ENCODE results near the gene PSMA1. TPM values are rescaled to one million over a fixed set of nuclear protein-coding genes. Genes with fewer than 3 reads are reported as not detected.

The PSMA1 gene
- polyA plus RNA-seq, 2 of the 4 experiments (the other 2 are of a cell fraction) = 299 to 370 TPM

- no peak for TF ChIP-seq HMGXB4 (CRISPR knock-in tag; IDR thresholded peaks at IDR 0.05; ENCODE audit: borderline replicate concordance)
- TF ChIP-seq RFX5 (IDR thresholded peaks at IDR 0.05) = no peak
- TF ChIP-seq REST (IDR thresholded peaks at IDR 0.05) = no peak
- TF ChIP-seq EHMT2 (IDR thresholded peaks at IDR 0.05; ENCODE audit: low read depth) = no peak
- TF ChIP-seq ELK1 (IDR thresholded peaks at IDR 0.05; ENCODE audit: low read depth, low read length) = no peak
- no peak for TF ChIP-seq TFCP2L1 (CRISPR knock-in tag; IDR thresholded peaks at IDR 0.05)
Measured at GRCh38 chr11:14503023-14503422, 17.2 kb downstream of the PSMA1 start (continued).

GRCh38 chr11:14502039-14502438, 18.1 kb downstream of the PSMA1 start:
- no peak for DNase-seq (ENCODE audit: low read depth in 1 of 2, low spot score in 1 of 2)
- 98% methylated on average over 4 of the region's 4 CpGs for whole genome bisulfite sequencing (ENCODE audit: missing lambda C conversion rate)
- H3K9me3 ChIP-seq = no peaks in the 10 kb centered on the region
- H3K4me2 ChIP-seq = no peak overlapping the region
- FAIRE-seq = no peak
- H3K4me1 ChIP-seq = peaks cover 14% of the 10 kb centered on the region; the same call in 2 of the 3 replicates
- no peak overlapping the region for H3K27ac ChIP-seq
- no peak overlapping the region for H3K4me3 ChIP-seq
- ATAC-seq = no peak
- TF ChIP-seq RAD21 (conservative IDR thresholded peaks at IDR 0.05 in 1 of 2, IDR thresholded peaks at IDR 0.05 in 1 of 2) (no peak), KDM1A (IDR thresholded peaks at IDR 0.05; ENCODE audit: low read depth) (no peak)
- ChIA-PET POLR2A (no interaction called here), CTCF (no interaction called here)

DNA sequence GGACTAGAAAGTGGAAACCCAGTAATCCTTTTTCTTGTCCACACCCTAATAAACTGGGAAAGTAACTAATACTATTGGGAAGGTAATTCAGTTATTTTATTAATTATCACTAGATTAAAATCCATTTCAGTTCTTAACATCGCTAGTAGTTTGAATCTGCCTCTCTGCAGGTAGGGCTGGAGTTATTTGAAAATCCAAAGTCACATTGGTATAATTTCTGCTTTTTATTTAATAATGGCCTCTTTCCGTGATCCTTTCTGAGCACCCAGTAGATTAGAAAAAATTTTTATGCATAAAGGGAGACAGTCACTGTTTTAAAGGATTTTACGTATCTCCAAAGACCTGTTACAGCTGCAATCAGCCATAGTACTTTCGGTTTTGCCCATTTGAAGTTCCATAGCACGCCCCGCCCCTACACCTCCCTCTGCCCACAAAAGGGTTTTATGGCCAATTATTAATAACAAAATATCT, 20.0 kb downstream of the PSMA1 start:
- Histone ChIP-seq H3K9me3 (no peaks in the 10 kb centered on the region), H3K4me1 (peaks cover 20% of the 10 kb centered on the region; the same call in 2 of the 3 replicates), H3K4me3 (peak overlapping the region; percentile 78), H3K27ac (peak overlapping the region; percentile 82 to 93), H3K4me2 (peak overlapping the region; percentile 80)
- CTCF ChIA-PET = interaction anchor here (1.2 kb wide), 1 partner anchor 45 kb away, joined by 3 read pairs; no protein-coding TSS in a partner anchor
- TF ChIP-seq JUN (IDR thresholded peaks at IDR 0.05) (peak in 1 of 2 experiments; percentile 4; a peak in 1 of 5 replicates), USF2 (IDR thresholded peaks at IDR 0.05) (no peak)
- 2% methylated on average over 6 of the region's 6 CpGs for WGBS (ENCODE audit: missing lambda C conversion rate)
- POLR2A ChIA-PET = interaction anchor here (0.6 to 1.5 kb wide), 6 partner anchors 10 to 391 kb away, joined by 3 to 12 read pairs (median 4); partner anchors contain the start of genes CYP2R1 and PSMA1
- ATAC-seq (peak; percentile 70 to 72), DNase-seq (ENCODE audit: low read depth in 1 of 2, low spot score in 1 of 2) (peak; percentile 31 to 48), FAIRE-seq (no peak)

All from A549 (cell line).